ENCODE measurements around the gene TMED10.
"Not testable (repeated sequence)": the region's sequence is repeated elsewhere in the genome, so short reads cannot be mapped to it uniquely, and the experiment has no call there.

TMED10 gene

GRCh38 chr14:75127903-75128595, 48.4 kb downstream of the TMED10 start:
- no peak overlapping the region for H3K27ac ChIP-seq (ENCODE audit: insufficient read depth in 1 of 2, low read depth in 1 of 2, low read length in 2 of 2, poor library complexity in 1 of 2, severe bottlenecking in 2 of 2)
- H3K36me3 ChIP-seq (ENCODE audit: control insufficient read depth in 4 of 4, insufficient read depth in 4 of 4, low read length in 3 of 4) = peaks cover 0 to 4% (median 0%) of the 10 kb centered on the region in 4 experiments
- WGBS (ENCODE audit: insufficient coverage) = 89% methylated on average over 8 of the region's 10 CpGs
- peaks cover 9 to 55% (median 35%) of the 10 kb centered on the region in 4 experiments for H3K4me1 ChIP-seq (ENCODE audit: control extremely low read depth in 1 of 4, control insufficient read depth in 4 of 4, insufficient read depth in 4 of 4, low read length in 3 of 4)
- H3K27me3 ChIP-seq (replicated peaks in 2 of 5; ENCODE audit: control insufficient read depth in 4 of 5, insufficient read depth in 5 of 5, low read length in 4 of 5) = no peaks in the 10 kb centered on the region
- ChIA-PET POLR2A (no interaction called here), CTCF (interaction anchor here (0.6 to 10.0 kb wide), 6 partner anchors 9 to 399 kb away, joined by 3 to 210 read pairs (median 4); no protein-coding TSS in a partner anchor)
- peak overlapping the region in 5 of 7 experiments; percentile 78 to 94 (median 83) for H3K4me3 ChIP-seq (ENCODE audit: control insufficient read depth in 1 of 7, extremely low read depth in 1 of 7, insufficient read depth in 4 of 7, low read depth in 2 of 7, low read length in 6 of 7)
- no peak for DNase-seq
- H3K9me3 ChIP-seq (ENCODE audit: control extremely low read depth in 1 of 5, control insufficient read depth in 4 of 5, insufficient read depth in 2 of 5, low read depth in 1 of 5, low read length in 4 of 5) = no peaks in the 10 kb centered on the region

- H3K9me3 ChIP-seq (ENCODE audit: control extremely low read depth in 1 of 5, control insufficient read depth in 4 of 5, insufficient read depth in 2 of 5, low read depth in 1 of 5, low read length in 4 of 5); H3K36me3 ChIP-seq (ENCODE audit: control insufficient read depth in 4 of 4, insufficient read depth in 4 of 4, low read length in 3 of 4); DNase-seq; H3K27me3 ChIP-seq (replicated peaks in 2 of 5; ENCODE audit: control insufficient read depth in 4 of 5, insufficient read depth in 5 of 5, low read length in 4 of 5): not testable (repeated sequence)
- 48% methylated on average over 10 of the region's 16 CpGs for whole genome bisulfite sequencing (ENCODE audit: insufficient coverage)
- Histone ChIP-seq H3K4me3 (ENCODE audit: control insufficient read depth in 1 of 7, extremely low read depth in 1 of 7, insufficient read depth in 4 of 7, low read depth in 2 of 7, low read length in 6 of 7) (peak overlapping the region in 6 of 7 experiments; percentile 69 to 94 (median 82)), H3K27ac (ENCODE audit: insufficient read depth in 1 of 2, low read depth in 1 of 2, low read length in 2 of 2, poor library complexity in 1 of 2, severe bottlenecking in 2 of 2) (peak overlapping the region; percentile 82 to 89), H3K4me1 (ENCODE audit: control extremely low read depth in 1 of 4, control insufficient read depth in 4 of 4, insufficient read depth in 4 of 4, low read length in 3 of 4) (peaks cover 9 to 53% (median 35%) of the 10 kb centered on the region in 4 experiments)
- POLR2A ChIA-PET = interaction anchor here (0.8 to 1.0 kb wide), 2 partner anchors 12 to 83 kb away, joined by 3 read pairs; no protein-coding TSS in a partner anchor
- CTCF ChIA-PET = interaction anchor here (1.1 to 10.0 kb wide), 4 partner anchors 12 to 399 kb away, joined by 3 to 210 read pairs (median 5); no protein-coding TSS in a partner anchor
Observed at GRCh38 chr14:75127474-75127820, 49.0 kb downstream of the TMED10 start.

DNA sequence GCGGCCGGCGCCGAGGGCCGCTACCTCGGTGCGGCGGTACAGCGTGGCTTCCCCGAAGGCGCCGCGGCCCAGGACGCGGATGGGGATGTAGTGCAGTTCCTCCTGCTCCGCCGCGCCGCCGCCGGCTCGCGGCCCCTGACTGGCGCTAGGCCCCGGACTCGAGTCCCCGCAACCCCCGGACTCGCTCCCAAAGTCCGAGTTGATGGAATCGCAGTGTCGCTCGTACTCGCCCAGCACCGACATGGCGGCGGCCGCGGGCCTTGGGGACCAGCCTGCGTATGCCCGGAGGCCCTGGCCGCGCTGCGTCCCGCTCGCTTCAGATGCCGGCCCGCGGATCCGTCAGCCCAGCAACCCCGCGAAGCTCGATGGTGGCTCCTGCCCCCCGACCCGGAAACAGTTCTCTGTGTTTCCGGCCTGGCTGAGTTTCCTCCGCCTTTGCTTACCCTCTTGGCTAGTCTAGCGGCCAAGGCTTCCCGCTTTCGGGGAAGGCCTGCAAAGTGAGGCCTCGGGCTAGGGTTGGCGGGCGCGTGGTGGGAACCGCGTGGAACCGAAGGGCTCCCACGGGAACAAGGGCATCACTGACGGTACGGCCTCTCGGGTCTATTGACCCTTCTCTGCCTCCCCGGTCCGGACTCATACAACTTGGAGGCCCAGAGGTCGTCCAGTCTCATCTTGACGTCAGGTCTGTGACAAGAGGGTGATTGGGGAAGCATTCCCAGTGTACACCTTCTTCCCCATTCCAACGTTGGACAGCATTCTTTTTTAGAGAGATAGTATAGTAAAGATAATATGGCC, 49.5 kb downstream of the TMED10 start, which contains the start of gene NEK9:
TSS of gene NEK9 (minus strand) at position 370 of the 795 bp plus-strand sequence. CDS start at position 243, 127 bp downstream.
- 0% methylated on average over 62 of the region's 76 CpGs for WGBS (ENCODE audit: insufficient coverage)
- Histone ChIP-seq H3K4me3 (ENCODE audit: control insufficient read depth in 1 of 7, extremely low read depth in 1 of 7, insufficient read depth in 4 of 7, low read depth in 2 of 7, low read length in 6 of 7) (peak within 1 kb of the TSS; percentile 34 to 94 (median 80)), H3K4me1 (ENCODE audit: control extremely low read depth in 1 of 4, control insufficient read depth in 4 of 4, insufficient read depth in 4 of 4, low read length in 3 of 4) (peaks cover 9 to 53% (median 35%) of the 10 kb centered on the region in 4 experiments)

DNA sequence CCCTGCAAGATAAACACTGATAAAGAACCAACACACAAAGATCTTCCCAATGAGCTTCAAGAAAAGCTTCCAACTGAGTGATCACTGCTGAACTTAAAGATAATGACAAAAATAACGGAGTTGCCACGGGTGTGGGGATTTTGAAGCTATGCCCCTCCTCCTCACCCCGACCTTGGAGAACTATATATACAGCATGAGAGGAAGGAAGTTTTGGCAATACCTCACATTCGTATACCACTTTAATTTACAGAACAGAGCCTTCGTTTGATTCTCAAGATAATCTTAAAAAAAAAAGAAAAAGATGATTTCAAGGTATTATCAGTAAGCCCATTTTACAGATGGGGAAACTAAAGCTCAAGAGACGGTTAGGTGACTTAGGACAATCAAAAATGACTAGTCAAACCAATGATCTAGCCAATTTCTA, 50.3 kb downstream of the TMED10 start:
- ChIA-PET CTCF (interaction anchor here (1.0 to 10.0 kb wide), 5 partner anchors 10 to 366 kb away, joined by 3 to 210 read pairs (median 4); no protein-coding TSS in a partner anchor), POLR2A (interaction anchor here (1.2 to 1.4 kb wide), 2 partner anchors 15 to 168 kb away, joined by 3 to 5 read pairs; no protein-coding TSS in a partner anchor)
- DNase-seq = peak in 1 of 3 donors; percentile 51
- no peaks in the 10 kb centered on the region for H3K36me3 ChIP-seq (ENCODE audit: control insufficient read depth in 4 of 4, insufficient read depth in 4 of 4, low read length in 3 of 4)
- no peaks in the 10 kb centered on the region for H3K27me3 ChIP-seq (replicated peaks in 2 of 5; ENCODE audit: control insufficient read depth in 4 of 5, insufficient read depth in 5 of 5, low read length in 4 of 5)
- WGBS (ENCODE audit: insufficient coverage) = 0% methylated on average over 1 of the region's 6 CpGs
- H3K27ac ChIP-seq (ENCODE audit: insufficient read depth in 1 of 2, low read depth in 1 of 2, low read length in 2 of 2, poor library complexity in 1 of 2, severe bottlenecking in 2 of 2) = peak overlapping the region; percentile 82 to 89
- H3K4me3 ChIP-seq (ENCODE audit: control insufficient read depth in 1 of 7, extremely low read depth in 1 of 7, insufficient read depth in 4 of 7, low read depth in 2 of 7, low read length in 6 of 7) = peak overlapping the region; percentile 34 to 94 (median 80)
- no peaks in the 10 kb centered on the region for H3K9me3 ChIP-seq (ENCODE audit: control extremely low read depth in 1 of 5, control insufficient read depth in 4 of 5, insufficient read depth in 2 of 5, low read depth in 1 of 5, low read length in 4 of 5)
- peaks cover 9 to 60% (median 38%) of the 10 kb centered on the region in 4 experiments for H3K4me1 ChIP-seq (ENCODE audit: control extremely low read depth in 1 of 4, control insufficient read depth in 4 of 4, insufficient read depth in 4 of 4, low read length in 3 of 4)

More for the DNA sequence above, 49.5 kb downstream of the TMED10 start, which contains the start of gene NEK9:
- Histone ChIP-seq H3K9me3 (ENCODE audit: control extremely low read depth in 1 of 5, control insufficient read depth in 4 of 5, insufficient read depth in 2 of 5, low read depth in 1 of 5, low read length in 4 of 5) (no peaks in the 10 kb centered on the region), H3K27me3 (replicated peaks in 2 of 5; ENCODE audit: control insufficient read depth in 4 of 5, insufficient read depth in 5 of 5, low read length in 4 of 5) (no peaks in the 10 kb centered on the region), H3K36me3 (ENCODE audit: control insufficient read depth in 4 of 4, insufficient read depth in 4 of 4, low read length in 3 of 4) (no peaks in the 10 kb centered on the region), H3K27ac (ENCODE audit: insufficient read depth in 1 of 2, low read depth in 1 of 2, low read length in 2 of 2, poor library complexity in 1 of 2, severe bottlenecking in 2 of 2) (peak within 1 kb of the TSS; percentile 82 to 89)
- CTCF ChIA-PET = interaction anchor here (1.0 to 10.0 kb wide), 6 partner anchors 9 to 400 kb away, joined by 3 to 210 read pairs (median 4); no protein-coding TSS in a partner anchor
- DNase-seq = peak; percentile 88 to 89 (median 89)
- POLR2A ChIA-PET = interaction anchor here (0.8 to 1.4 kb wide), 4 partner anchors 11 to 167 kb away, joined by 3 to 5 read pairs (median 3); no protein-coding TSS in a partner anchor

GRCh38 chr14:75125617-75126016, 50.8 kb downstream of the TMED10 start:
- H3K4me3 ChIP-seq (ENCODE audit: control insufficient read depth in 1 of 7, extremely low read depth in 1 of 7, insufficient read depth in 4 of 7, low read depth in 2 of 7, low read length in 6 of 7) = peak overlapping the region in 4 of 7 experiments; percentile 20 to 94 (median 76)
- CTCF ChIA-PET = interaction anchor here (1.0 to 10.0 kb wide), 4 partner anchors 10 to 367 kb away, joined by 3 to 210 read pairs (median 4); no protein-coding TSS in a partner anchor
- H3K9me3 ChIP-seq (ENCODE audit: control extremely low read depth in 1 of 5, control insufficient read depth in 4 of 5, insufficient read depth in 2 of 5, low read depth in 1 of 5, low read length in 4 of 5) = no peaks in the 10 kb centered on the region
- peak overlapping the region in 1 of 2 experiments; percentile 89 for H3K27ac ChIP-seq (ENCODE audit: insufficient read depth in 1 of 2, low read depth in 1 of 2, low read length in 2 of 2, poor library complexity in 1 of 2, severe bottlenecking in 2 of 2)
- no peaks in the 10 kb centered on the region for H3K27me3 ChIP-seq (replicated peaks in 2 of 5; ENCODE audit: control insufficient read depth in 4 of 5, insufficient read depth in 5 of 5, low read length in 4 of 5)
- 53% methylated on average over 1 of the region's 5 CpGs for WGBS (ENCODE audit: insufficient coverage)
- H3K4me1 ChIP-seq (ENCODE audit: control extremely low read depth in 1 of 4, control insufficient read depth in 4 of 4, insufficient read depth in 4 of 4, low read length in 3 of 4) = peaks cover 14 to 65% (median 42%) of the 10 kb centered on the region in 4 experiments
- DNase-seq = peak in 1 of 3 donors; percentile 43
- no peaks in the 10 kb centered on the region for H3K36me3 ChIP-seq (ENCODE audit: control insufficient read depth in 4 of 4, insufficient read depth in 4 of 4, low read length in 3 of 4)
- POLR2A ChIA-PET = interaction anchor here (1.4 kb wide), 1 partner anchor 168 kb away, joined by 3 read pairs; no protein-coding TSS in a partner anchor

DNA sequence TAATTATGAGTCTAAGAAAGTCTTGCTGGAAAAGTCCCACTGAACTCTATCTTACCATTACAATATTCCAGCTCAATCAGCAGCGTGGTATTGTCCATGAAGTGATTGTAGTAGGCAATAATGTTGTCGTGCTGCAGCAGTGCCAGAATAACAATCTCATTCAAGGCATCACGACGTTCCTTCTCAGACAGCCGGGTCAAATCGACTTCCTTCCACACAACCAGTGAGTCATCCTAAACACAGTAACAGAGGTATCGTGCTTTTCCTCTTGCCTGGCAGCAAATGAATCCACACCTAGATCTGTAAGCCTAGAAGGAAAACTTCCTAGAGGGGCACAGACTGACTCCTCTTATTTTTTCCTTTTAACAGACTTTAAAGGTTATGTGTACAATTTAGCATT, 52.4 kb downstream of the TMED10 start:
- Histone ChIP-seq H3K36me3 (ENCODE audit: control insufficient read depth in 4 of 4, insufficient read depth in 4 of 4, low read length in 3 of 4) (peaks cover 5 to 7% (median 5%) of the 10 kb centered on the region in 4 experiments), H3K4me3 (ENCODE audit: control insufficient read depth in 1 of 7, extremely low read depth in 1 of 7, insufficient read depth in 4 of 7, low read depth in 2 of 7, low read length in 6 of 7) (peak overlapping the region in 2 of 7 experiments; percentile 1 to 36), H3K4me1 (ENCODE audit: control extremely low read depth in 1 of 4, control insufficient read depth in 4 of 4, insufficient read depth in 4 of 4, low read length in 3 of 4) (peaks cover 17 to 70% (median 44%) of the 10 kb centered on the region in 4 experiments), H3K27me3 (replicated peaks in 2 of 5; ENCODE audit: control insufficient read depth in 4 of 5, insufficient read depth in 5 of 5, low read length in 4 of 5) (no peaks in the 10 kb centered on the region), H3K9me3 (ENCODE audit: control extremely low read depth in 1 of 5, control insufficient read depth in 4 of 5, insufficient read depth in 2 of 5, low read depth in 1 of 5, low read length in 4 of 5) (no peaks in the 10 kb centered on the region), H3K27ac (ENCODE audit: insufficient read depth in 1 of 2, low read depth in 1 of 2, low read length in 2 of 2, poor library complexity in 1 of 2, severe bottlenecking in 2 of 2) (peak overlapping the region in 1 of 2 experiments; percentile 10)
- no CpG with 5 or more reads among the region's 7 CpGs for WGBS (ENCODE audit: insufficient coverage)
- peak; percentile 58 to 91 (median 80) for DNase-seq
- POLR2A ChIA-PET = interaction anchor here (0.6 kb wide), 1 partner anchor 304 kb away, joined by 3 read pairs; no protein-coding TSS in a partner anchor
- CTCF ChIA-PET = interaction anchor here (0.6 to 10.0 kb wide), 3 partner anchors 72 to 320 kb away, joined by 3 to 210 read pairs (median 3); no protein-coding TSS in a partner anchor
